ENCODE data around the gene RPAIN. TPM values are rescaled to one million over a fixed set of nuclear protein-coding genes. Genes with fewer than 3 reads are reported as not detected.

RPAIN gene
- total and polyA plus RNA-seq, 2 of the 13 experiments (the other 11 are each of a cell fraction or from before 2014, with no cell fraction given): 42.1 to 58.5 TPM

- TF ChIP-seq ZBTB14 (CRISPR knock-in tag; IDR thresholded peaks at IDR 0.05): no peak
- TF ChIP-seq DMAP1 (CRISPR knock-in tag; IDR thresholded peaks at IDR 0.05): no peak
- TF ChIP-seq ZSCAN12 (CRISPR knock-in tag; IDR thresholded peaks at IDR 0.05): 0 out of 2 replicates have a peak, but pooled peaks have one; percentile 59
- no peak for TF ChIP-seq TRAFD1 (CRISPR knock-in tag; IDR thresholded peaks at IDR 0.05; ENCODE audit: borderline replicate concordance)
- no peak for TF ChIP-seq ARID3A (IDR thresholded peaks at IDR 0.05; ENCODE audit: low read depth, low read length)
- TF ChIP-seq ATF4 (CRISPR knock-in tag; IDR thresholded peaks at IDR 0.05): 0 out of 4 replicates have a peak, but pooled peaks of 1 of the 2 experiments have one; percentile 13
Observed at GRCh38 chr17:5418858-5419355, 1.1 kb upstream of the RPAIN start (continued).
